RWPE2 (cell line): ENCODE measurements around the gene CGNL1.

Experiments
- ATAC-seq: fragments of 200-7000 bp; cut with Tn5 transposase; 3 replicates; pipeline ENCODE4 v1.9.1; 2021; ENCODE audit warnings: low read depth
- DNase-seq: peaks from one replicate; pipeline ENCODE4 v3.0.0-alpha.2; 2020; ENCODE audit warnings: low spot score
- H3K27ac ChIP-seq: fragments of 450-650 bp; 2 replicates; pipeline ENCODE4 v1.5.1; 2017; ENCODE audit warnings: mild to moderate bottlenecking; ENCODE audit not compliant: poor library complexity, severe bottlenecking
- H3K27me3 ChIP-seq: fragments of 250-450 bp; sonication (Bioruptor Pico); 2 replicates; pipeline ENCODE4 v1.5.1; 2021; ENCODE audit warnings: mild to moderate bottlenecking, moderate library complexity; ENCODE audit not compliant: insufficient read depth, poor library complexity, severe bottlenecking
- H3K36me3 ChIP-seq: fragments of 250-450 bp; sonication (Bioruptor Pico); 2 replicates; pipeline ENCODE4 v1.5.1; 2020; ENCODE audit warnings: low read depth, mild to moderate bottlenecking, moderate library complexity
- H3K4me1 ChIP-seq: fragments of 250-450 bp; sonication (Bioruptor Pico); 2 replicates; pipeline ENCODE4 v1.5.1; 2021; ENCODE audit warnings: mild to moderate bottlenecking, moderate library complexity; ENCODE audit not compliant: insufficient read depth, poor library complexity, severe bottlenecking
- H3K4me3 ChIP-seq: fragments of 250-450 bp; sonication (Bioruptor Pico); 2 replicates; pipeline ENCODE4 v1.5.1; 2021; ENCODE audit warnings: mild to moderate bottlenecking, moderate library complexity; ENCODE audit not compliant: severe bottlenecking
- H3K9me3 ChIP-seq: fragments of 250-450 bp; sonication (Bioruptor Pico); 2 replicates; pipeline ENCODE4 v1.5.1; 2021; ENCODE audit warnings: mild to moderate bottlenecking, moderate library complexity; ENCODE audit not compliant: severe bottlenecking
- TF ChIP-seq, protein P1 (sequence below): fragments of 450-650 bp; IDR thresholded peaks from one replicate; pipeline ENCODE4 v1.5.1; 2017; ENCODE audit warnings: mild to moderate bottlenecking, moderate library complexity; ENCODE audit not compliant: poor library complexity, severe bottlenecking

Gene CGNL1

DNA sequence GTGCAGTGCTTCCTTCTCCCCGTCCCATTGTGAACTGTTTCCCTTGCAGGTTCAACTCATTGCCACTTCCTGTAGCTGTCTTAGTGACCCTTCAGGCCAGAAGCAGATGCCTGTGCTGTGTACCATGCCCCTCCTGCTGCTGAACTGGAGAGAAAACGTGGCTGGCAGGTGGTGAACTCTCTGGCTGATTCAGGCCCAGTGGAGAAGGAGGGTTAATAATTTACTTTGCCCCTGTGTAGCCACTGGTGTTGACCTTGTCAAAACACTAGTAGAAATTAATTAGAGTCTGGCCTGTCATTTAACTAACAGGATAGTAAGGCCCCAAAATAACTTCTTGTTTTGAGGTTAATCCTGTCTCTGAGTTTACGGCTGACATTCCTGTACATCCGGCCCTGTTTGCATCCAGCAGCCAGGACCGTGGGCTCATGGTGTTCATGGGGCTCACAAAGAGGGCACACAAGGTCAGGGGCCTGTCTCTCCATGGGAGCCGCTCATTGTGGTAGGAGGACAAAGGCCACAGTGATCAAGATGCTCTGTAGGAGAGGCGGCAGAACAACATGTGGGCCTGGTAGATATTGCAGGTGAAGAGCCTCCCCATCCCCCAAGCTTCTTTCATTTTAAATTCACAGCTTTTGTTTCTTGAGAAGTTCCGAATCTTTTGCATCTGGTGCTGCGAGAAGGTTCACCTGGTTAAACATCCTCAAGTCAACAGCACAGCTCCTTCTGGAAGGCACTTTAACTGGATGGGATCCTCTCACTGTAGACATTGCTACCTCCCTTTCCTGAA is 101.6 kb downstream of the CGNL1 start:
- DNase-seq, result no peak
- no peak for ATAC-seq
- H3K36me3 ChIP-seq, result no peaks in the 10 kb centered on the region
- TF ChIP-seq, protein P1, sequence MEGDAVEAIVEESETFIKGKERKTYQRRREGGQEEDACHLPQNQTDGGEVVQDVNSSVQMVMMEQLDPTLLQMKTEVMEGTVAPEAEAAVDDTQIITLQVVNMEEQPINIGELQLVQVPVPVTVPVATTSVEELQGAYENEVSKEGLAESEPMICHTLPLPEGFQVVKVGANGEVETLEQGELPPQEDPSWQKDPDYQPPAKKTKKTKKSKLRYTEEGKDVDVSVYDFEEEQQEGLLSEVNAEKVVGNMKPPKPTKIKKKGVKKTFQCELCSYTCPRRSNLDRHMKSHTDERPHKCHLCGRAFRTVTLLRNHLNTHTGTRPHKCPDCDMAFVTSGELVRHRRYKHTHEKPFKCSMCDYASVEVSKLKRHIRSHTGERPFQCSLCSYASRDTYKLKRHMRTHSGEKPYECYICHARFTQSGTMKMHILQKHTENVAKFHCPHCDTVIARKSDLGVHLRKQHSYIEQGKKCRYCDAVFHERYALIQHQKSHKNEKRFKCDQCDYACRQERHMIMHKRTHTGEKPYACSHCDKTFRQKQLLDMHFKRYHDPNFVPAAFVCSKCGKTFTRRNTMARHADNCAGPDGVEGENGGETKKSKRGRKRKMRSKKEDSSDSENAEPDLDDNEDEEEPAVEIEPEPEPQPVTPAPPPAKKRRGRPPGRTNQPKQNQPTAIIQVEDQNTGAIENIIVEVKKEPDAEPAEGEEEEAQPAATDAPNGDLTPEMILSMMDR, result no peak
- peaks cover 7% of the 10 kb centered on the region for H3K4me1 ChIP-seq
- no peaks in the 10 kb centered on the region for H3K27me3 ChIP-seq
- no peaks in the 10 kb centered on the region for H3K9me3 ChIP-seq
- H3K27ac ChIP-seq, result no peak overlapping the region
- H3K4me3 ChIP-seq, result no peak overlapping the region

DNA sequence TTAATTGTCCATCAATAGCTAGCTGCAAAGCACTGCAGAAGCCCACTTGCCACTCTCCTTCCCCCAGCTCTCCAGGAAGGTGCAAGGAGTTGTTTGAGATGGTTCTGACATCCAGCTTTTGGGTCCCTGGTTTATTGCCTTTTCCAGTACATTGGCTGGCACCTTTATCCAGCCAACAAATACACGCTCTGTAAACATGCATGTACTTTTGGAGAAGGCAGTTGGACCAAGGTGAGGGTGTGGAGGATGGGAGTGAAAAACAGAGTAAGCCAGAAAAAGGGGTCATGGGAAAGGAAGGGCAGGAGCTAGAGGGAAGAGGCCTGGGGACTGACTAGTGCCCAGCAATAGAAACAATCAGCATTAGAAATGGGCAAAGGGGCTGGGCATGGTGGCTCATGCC is 102.7 kb downstream of the CGNL1 start:
- Histone ChIP-seq H3K36me3 (no peaks in the 10 kb centered on the region), H3K4me1 (peaks cover 7% of the 10 kb centered on the region), H3K9me3 (no peaks in the 10 kb centered on the region), H3K4me3 (no peak overlapping the region), H3K27me3 (no peaks in the 10 kb centered on the region), H3K27ac (no peak overlapping the region)
- ATAC-seq (no peak), DNase-seq (no peak)
- TF ChIP-seq, protein P1, result no peak

DNA sequence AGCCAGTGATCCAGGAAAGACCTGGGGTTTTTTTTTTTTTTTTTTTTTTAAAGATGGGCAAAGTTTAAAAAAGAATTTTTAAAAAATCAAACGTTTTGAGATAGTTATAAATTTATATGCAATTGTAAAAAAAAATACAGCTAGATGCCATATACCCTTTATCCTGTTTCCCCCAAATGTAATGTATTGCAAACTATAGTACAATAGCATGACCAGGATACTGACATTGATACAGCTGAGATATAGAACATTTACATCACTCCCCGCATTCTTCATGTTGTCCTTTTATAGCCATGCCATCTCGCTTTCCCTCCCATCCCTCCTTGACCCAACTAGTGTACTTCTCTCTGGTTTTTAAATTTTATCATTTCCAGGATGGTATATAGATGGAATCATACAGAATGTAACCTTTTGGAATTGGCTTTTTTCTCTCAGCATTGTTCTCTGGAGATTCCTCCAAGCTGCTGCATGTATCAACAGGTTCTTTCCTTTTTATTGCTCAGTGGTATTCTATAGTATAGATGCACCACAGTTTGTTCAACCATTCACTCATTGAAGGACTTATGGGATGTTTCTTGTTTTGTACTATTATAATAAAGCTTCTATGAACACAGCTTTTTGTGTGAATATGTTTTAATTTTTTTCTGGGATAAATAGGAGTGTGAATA is 104.9 kb downstream of the CGNL1 start:
- Histone ChIP-seq H3K4me3 (no peak overlapping the region), H3K9me3 (no peaks in the 10 kb centered on the region), H3K4me1 (peaks cover 19% of the 10 kb centered on the region), H3K27me3 (no peaks in the 10 kb centered on the region), H3K27ac (no peak overlapping the region), H3K36me3 (no peaks in the 10 kb centered on the region)
- TF ChIP-seq, protein P1, result no peak
- ATAC-seq, result no peak
- DNase-seq, result no peak

DNA sequence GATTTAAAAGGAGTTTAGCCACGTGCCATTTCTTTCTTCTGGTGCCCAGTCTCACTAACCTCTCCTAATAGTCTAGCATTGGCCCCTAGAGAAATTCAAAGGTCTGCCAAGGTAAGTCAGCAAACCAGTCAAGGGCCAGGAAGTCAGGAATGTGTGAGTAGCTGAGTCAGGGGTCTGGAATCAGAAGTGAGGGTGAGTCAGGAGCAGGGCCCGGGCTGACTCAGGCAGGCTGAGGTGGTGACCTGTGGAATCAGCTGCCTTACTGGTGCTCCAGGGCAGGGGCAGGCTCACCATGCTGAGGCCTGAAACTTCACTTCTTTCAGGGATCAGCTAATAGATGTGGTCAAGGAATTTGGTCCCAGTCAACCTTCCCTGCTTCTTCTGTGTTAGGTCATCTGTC is 109.6 kb downstream of the CGNL1 start:
- Histone ChIP-seq H3K36me3 (no peaks in the 10 kb centered on the region), H3K4me3 (no peak overlapping the region), H3K27me3 (no peaks in the 10 kb centered on the region), H3K9me3 (no peaks in the 10 kb centered on the region), H3K27ac (peak overlapping the region; percentile 64), H3K4me1 (peaks cover 27% of the 10 kb centered on the region)
- DNase-seq (peak; percentile 99), ATAC-seq (peak; percentile 100)
- TF ChIP-seq, protein P1, result no peak

DNA sequence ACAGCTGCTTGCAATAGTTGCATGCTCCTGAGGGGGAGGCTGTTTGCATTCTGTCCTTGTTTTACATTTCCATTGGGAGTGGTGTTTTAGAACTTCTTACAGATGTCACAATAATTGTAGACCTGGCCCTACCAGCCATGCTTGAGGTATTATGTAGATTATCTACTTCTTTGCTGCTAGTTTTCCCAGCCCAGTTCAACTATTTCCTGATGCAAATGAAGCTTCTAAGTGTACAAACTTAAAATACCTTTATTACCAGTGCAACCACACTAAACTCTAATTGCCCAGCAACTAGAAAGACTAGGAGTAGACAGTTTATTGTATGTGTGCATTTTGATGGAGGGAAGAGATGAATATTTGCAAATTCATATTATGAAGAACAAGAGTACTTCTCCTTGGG is 110.5 kb downstream of the CGNL1 start:
- no peaks in the 10 kb centered on the region for H3K27me3 ChIP-seq
- peak overlapping the region; percentile 64 for H3K27ac ChIP-seq
- DNase-seq, result no peak
- no peaks in the 10 kb centered on the region for H3K9me3 ChIP-seq
- TF ChIP-seq, protein P1, result no peak
- ATAC-seq, result no peak
- H3K4me3 ChIP-seq, result no peak overlapping the region
- H3K4me1 ChIP-seq, result peaks cover 20% of the 10 kb centered on the region
- no peaks in the 10 kb centered on the region for H3K36me3 ChIP-seq
